Measurements from ENCODE around the gene OPCML.

OPCML gene

DNA sequence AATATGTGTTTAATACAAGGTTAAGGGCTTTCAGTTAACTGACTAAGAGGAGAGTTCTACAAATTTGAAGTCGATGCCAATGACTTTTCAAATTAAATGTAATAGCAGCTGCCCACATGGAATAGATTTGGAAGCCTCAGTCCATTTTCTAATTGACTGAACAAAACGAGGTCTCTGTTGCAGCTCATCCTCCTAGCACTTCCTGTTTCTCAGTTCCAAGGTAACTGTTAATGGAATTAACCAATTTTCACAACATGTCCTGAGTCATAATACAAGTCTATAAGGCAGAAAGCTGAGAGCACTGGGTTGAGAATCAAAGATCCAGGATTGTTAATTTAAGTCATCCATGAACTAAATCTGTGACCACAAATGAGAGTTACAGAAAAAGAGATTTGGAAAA, 177.2 kb downstream of the OPCML start:
- Mint-ChIP-seq H3K4me1 (ENCODE audit: low read depth) (no peaks in the 10 kb centered on the region), H3K36me3 (ENCODE audit: low read depth) (no peaks in the 10 kb centered on the region), H3K27me3 (ENCODE audit: low read depth) (no peaks in the 10 kb centered on the region), H3K9me3 (peaks cover 12% of the 10 kb centered on the region), H3K4me3 (no peak overlapping the region), H3K27ac (no peak overlapping the region)

DNA sequence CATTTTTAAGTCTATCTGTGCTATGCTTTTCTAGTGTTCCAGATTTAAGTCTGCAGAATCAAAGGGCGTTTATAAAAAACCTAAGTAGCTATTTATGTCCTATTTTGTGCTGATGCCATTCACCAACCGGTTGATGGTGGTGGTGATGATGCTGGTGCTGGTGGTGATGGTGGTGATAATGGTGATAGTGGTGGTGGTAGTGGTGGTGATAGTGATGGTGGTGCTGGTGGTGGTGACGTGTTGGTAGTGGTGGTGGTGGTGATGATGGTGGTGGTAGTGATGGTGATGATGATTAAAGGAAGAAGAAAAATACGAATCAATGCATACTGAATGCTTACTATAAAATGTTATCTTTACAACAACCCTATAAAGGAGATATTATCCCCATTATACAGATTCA, 178.2 kb downstream of the OPCML start:
- Mint-ChIP-seq H3K36me3 (ENCODE audit: low read depth) (no peaks in the 10 kb centered on the region), H3K9me3 (peaks cover 6% of the 10 kb centered on the region), H3K4me1 (ENCODE audit: low read depth) (no peaks in the 10 kb centered on the region), H3K27me3 (ENCODE audit: low read depth) (no peaks in the 10 kb centered on the region), H3K4me3 (no peak overlapping the region), H3K27ac (no peak overlapping the region)

- Mint-ChIP-seq H3K27ac (no peak overlapping the region), H3K36me3 (ENCODE audit: low read depth) (no peaks in the 10 kb centered on the region), H3K27me3 (ENCODE audit: low read depth) (no peaks in the 10 kb centered on the region), H3K9me3 (peaks cover 6% of the 10 kb centered on the region), H3K4me3 (no peak overlapping the region), H3K4me1 (ENCODE audit: low read depth) (no peaks in the 10 kb centered on the region)
Measured at GRCh38 chr11:133350045-133350444, 182.3 kb downstream of the OPCML start.

- Mint-ChIP-seq H3K36me3 (ENCODE audit: low read depth) (no peaks in the 10 kb centered on the region), H3K27ac (no peak overlapping the region), H3K27me3 (ENCODE audit: low read depth) (no peaks in the 10 kb centered on the region), H3K4me3 (no peak overlapping the region), H3K9me3 (no peaks in the 10 kb centered on the region), H3K4me1 (ENCODE audit: low read depth) (no peaks in the 10 kb centered on the region)
Measured at GRCh38 chr11:133347988-133348387, 184.3 kb downstream of the OPCML start.

- Mint-ChIP-seq H3K4me3 (no peak overlapping the region), H3K36me3 (ENCODE audit: low read depth) (no peaks in the 10 kb centered on the region), H3K9me3 (no peaks in the 10 kb centered on the region), H3K27ac (no peak overlapping the region), H3K4me1 (ENCODE audit: low read depth) (no peaks in the 10 kb centered on the region), H3K27me3 (ENCODE audit: low read depth) (no peaks in the 10 kb centered on the region)
Measured at GRCh38 chr11:133346137-133346536, 186.2 kb downstream of the OPCML start.

DNA sequence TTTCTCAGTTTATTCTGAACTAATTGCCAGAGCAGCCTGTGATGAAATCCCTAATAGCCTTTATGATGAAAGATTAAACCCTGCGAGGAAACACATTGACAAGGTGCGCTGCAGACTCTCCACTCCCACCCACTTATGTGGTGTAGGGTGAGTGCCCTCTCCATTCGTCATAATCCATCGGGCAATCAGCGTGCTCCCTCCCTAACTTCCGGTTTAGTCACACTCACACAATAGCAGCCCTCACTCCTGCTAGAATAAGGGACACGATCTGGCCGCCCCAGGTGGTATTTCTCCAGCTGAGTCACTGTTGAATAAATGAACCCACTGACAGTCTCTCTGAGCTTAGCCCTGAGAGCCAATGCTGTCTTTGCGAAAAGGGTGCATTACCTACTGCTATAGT, 188.3 kb downstream of the OPCML start:
- Mint-ChIP-seq H3K9me3 (no peaks in the 10 kb centered on the region), H3K36me3 (ENCODE audit: low read depth) (no peaks in the 10 kb centered on the region), H3K27ac (no peak overlapping the region), H3K27me3 (ENCODE audit: low read depth) (no peaks in the 10 kb centered on the region), H3K4me1 (ENCODE audit: low read depth) (no peaks in the 10 kb centered on the region), H3K4me3 (no peak overlapping the region)

DNA sequence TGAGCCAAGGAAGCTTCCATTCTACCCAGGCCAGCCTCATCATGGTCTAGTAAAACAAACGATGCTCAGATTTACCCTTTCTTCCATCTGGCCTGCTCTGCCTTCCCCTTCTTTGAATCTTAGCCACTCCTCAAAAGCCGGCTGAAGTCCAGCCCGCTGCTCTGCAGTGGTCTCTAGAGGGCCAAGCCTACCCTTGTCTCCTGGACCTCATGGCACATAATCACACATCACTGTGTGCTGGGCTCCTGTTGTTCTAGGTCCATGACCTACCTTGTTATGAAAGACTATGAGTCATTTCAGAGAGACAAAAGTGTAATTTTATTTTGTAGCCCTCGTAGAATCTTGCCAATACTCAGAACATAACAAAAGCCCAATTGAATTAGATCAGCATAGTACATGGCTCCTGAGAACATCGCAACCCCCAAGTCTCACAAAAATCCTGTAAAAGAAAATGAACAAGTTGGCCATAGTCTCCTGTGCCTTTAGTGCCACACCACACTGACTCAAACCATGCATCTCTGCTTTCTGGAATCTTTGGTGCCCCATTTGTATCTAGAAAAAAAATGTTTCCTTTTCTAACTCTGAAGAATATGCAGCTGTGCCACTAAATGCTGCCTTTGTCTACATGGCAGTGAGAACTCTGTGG, 192.7 kb downstream of the OPCML start:
- Mint-ChIP-seq H3K4me3 (no peak overlapping the region), H3K36me3 (ENCODE audit: low read depth) (no peaks in the 10 kb centered on the region), H3K9me3 (no peaks in the 10 kb centered on the region), H3K27me3 (ENCODE audit: low read depth) (no peaks in the 10 kb centered on the region), H3K27ac (no peak overlapping the region), H3K4me1 (ENCODE audit: low read depth) (no peaks in the 10 kb centered on the region)

DNA sequence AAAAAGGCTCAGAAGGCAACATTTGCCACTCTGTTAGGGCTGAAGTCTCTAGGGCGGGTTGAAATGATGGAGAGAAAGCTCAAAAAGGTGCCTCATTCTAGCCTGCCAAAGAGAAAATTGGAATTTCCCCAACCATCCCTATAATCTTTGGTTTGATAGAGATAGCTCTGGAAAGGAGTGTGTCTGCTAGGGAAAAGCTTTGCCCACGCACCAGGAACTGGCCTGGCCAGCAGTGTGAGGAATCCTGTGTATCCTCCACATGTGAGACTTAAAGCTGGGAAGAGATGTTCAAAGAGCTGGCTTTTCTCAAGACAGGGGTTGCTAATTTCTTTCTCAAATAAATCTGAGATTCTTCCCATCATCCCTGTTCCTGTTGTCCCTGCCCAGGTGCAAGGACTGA, 193.7 kb downstream of the OPCML start:
- Mint-ChIP-seq H3K27me3 (ENCODE audit: low read depth) (no peaks in the 10 kb centered on the region), H3K9me3 (no peaks in the 10 kb centered on the region), H3K36me3 (ENCODE audit: low read depth) (no peaks in the 10 kb centered on the region), H3K4me3 (no peak overlapping the region), H3K27ac (no peak overlapping the region), H3K4me1 (ENCODE audit: low read depth) (no peaks in the 10 kb centered on the region)

GRCh38 chr11:133337951-133338418, 194.3 kb downstream of the OPCML start:
- Mint-ChIP-seq H3K4me3 (no peak overlapping the region), H3K4me1 (ENCODE audit: low read depth) (no peaks in the 10 kb centered on the region), H3K27me3 (ENCODE audit: low read depth) (no peaks in the 10 kb centered on the region), H3K27ac (no peak overlapping the region), H3K36me3 (ENCODE audit: low read depth) (no peaks in the 10 kb centered on the region), H3K9me3 (no peaks in the 10 kb centered on the region)

DNA sequence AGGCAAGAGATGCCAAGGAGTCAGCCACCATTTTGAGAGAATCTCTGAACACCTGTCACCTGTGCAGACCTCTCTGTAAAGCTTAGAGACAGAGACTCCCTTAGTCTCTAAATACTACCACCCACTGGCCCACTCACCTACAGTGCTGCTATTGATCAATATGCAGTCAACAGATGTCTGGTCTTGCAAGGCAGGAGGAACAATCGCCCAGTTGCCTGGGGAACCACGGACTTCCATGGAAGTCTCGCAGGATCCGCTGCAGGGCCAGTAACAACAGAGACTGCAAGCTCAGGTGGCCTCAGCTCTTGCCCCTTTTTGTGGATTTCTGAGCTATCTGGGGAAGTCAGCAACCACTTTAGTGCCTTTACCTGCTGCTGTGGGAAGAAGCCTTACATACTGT, 195.1 kb downstream of the OPCML start:
- no peak overlapping the region for H3K27ac Mint-ChIP-seq
- H3K4me1 Mint-ChIP-seq (ENCODE audit: low read depth): no peaks in the 10 kb centered on the region
- no peaks in the 10 kb centered on the region for H3K9me3 Mint-ChIP-seq
- no peaks in the 10 kb centered on the region for H3K27me3 Mint-ChIP-seq (ENCODE audit: low read depth)
- H3K4me3 Mint-ChIP-seq: no peak overlapping the region
- no peaks in the 10 kb centered on the region for H3K36me3 Mint-ChIP-seq (ENCODE audit: low read depth)

DNA sequence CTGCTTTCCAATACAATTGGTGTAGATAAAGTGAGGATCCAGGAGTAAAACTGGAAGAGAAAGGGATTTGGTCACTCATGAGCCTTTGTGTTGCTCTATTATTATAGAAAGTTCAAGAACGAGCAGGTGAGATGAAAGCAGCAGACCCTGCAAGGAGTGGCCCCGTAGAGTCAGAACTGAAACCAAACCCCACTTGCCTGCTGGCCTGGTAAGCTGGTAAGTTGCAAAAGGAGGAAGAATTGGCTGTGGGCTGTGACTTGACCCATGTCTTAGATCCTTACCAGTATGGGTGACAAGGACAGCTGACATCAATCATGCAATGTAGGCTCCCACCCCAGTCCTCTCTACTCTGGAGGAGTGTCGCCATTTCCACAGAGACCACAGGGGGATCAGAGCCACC, 201.3 kb downstream of the OPCML start:
- Mint-ChIP-seq H3K27me3 (ENCODE audit: low read depth) (no peaks in the 10 kb centered on the region), H3K9me3 (no peaks in the 10 kb centered on the region), H3K4me3 (no peak overlapping the region), H3K36me3 (ENCODE audit: low read depth) (no peaks in the 10 kb centered on the region), H3K4me1 (ENCODE audit: low read depth) (no peaks in the 10 kb centered on the region), H3K27ac (no peak overlapping the region)

- H3K4me1 Mint-ChIP-seq (ENCODE audit: low read depth): no peaks in the 10 kb centered on the region
- H3K4me3 Mint-ChIP-seq: no peak overlapping the region
- H3K9me3 Mint-ChIP-seq: peaks cover 4% of the 10 kb centered on the region
- H3K27ac Mint-ChIP-seq: no peak overlapping the region
- no peaks in the 10 kb centered on the region for H3K27me3 Mint-ChIP-seq (ENCODE audit: low read depth)
- no peaks in the 10 kb centered on the region for H3K36me3 Mint-ChIP-seq (ENCODE audit: low read depth)
Measured at GRCh38 chr11:133326849-133327248, 205.5 kb downstream of the OPCML start.

DNA sequence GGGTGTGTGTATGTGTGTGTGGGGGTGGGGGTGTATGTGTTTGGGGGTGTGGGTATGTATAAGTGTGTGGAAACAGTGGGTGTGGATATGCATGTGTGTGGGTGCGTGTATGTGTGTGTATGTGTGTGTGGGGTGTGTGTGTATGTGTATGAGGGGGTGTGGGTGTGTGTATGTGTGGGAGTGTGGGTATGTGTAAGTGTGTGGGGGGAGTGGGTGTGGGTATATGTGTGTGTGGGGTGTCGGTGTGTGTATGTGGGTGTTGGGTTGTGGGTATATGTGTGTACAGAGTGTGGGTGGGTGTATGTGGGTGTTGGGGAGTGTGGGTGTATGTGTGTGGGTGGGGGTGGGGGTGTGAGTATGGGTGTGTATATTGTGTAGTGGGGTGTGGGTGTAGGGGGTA, 206.0 kb downstream of the OPCML start:
- H3K9me3 Mint-ChIP-seq: peaks cover 4% of the 10 kb centered on the region
- H3K4me3 Mint-ChIP-seq: no peak overlapping the region
- H3K27ac Mint-ChIP-seq: no peak overlapping the region
- H3K36me3 Mint-ChIP-seq (ENCODE audit: low read depth): no peaks in the 10 kb centered on the region
- H3K4me1 Mint-ChIP-seq (ENCODE audit: low read depth): no peaks in the 10 kb centered on the region
- H3K27me3 Mint-ChIP-seq (ENCODE audit: low read depth): no peaks in the 10 kb centered on the region

DNA sequence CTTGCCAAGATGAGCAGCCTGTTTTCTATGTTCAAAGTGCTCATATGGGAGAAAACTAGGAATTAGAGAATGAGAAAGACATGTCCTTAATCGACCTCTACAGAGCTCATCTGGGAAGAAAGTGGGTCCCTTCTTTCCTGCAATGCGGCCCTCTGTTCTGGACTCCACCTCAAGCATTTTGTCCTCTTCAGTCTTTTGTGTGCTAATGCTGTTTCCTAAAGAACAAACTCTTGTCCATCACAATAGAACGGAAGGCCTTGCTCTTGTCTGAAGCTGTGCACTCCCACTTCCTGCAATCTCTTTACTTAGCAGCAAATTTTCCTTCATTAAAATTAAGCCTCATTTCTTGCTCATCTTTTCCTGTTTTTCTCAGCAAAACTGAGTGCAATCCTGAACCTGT, 206.6 kb downstream of the OPCML start:
- Mint-ChIP-seq H3K4me3 (no peak overlapping the region), H3K9me3 (peaks cover 4% of the 10 kb centered on the region), H3K27me3 (ENCODE audit: low read depth) (no peaks in the 10 kb centered on the region), H3K36me3 (ENCODE audit: low read depth) (no peaks in the 10 kb centered on the region), H3K4me1 (ENCODE audit: low read depth) (no peaks in the 10 kb centered on the region), H3K27ac (no peak overlapping the region)

GRCh38 chr11:133323354-133323753, 208.9 kb downstream of the OPCML start:
- peaks cover 4% of the 10 kb centered on the region for H3K9me3 Mint-ChIP-seq
- H3K27me3 Mint-ChIP-seq (ENCODE audit: low read depth): no peaks in the 10 kb centered on the region
- no peak overlapping the region for H3K4me3 Mint-ChIP-seq
- no peak overlapping the region for H3K27ac Mint-ChIP-seq
- H3K36me3 Mint-ChIP-seq (ENCODE audit: low read depth): no peaks in the 10 kb centered on the region
- no peaks in the 10 kb centered on the region for H3K4me1 Mint-ChIP-seq (ENCODE audit: low read depth)

DNA sequence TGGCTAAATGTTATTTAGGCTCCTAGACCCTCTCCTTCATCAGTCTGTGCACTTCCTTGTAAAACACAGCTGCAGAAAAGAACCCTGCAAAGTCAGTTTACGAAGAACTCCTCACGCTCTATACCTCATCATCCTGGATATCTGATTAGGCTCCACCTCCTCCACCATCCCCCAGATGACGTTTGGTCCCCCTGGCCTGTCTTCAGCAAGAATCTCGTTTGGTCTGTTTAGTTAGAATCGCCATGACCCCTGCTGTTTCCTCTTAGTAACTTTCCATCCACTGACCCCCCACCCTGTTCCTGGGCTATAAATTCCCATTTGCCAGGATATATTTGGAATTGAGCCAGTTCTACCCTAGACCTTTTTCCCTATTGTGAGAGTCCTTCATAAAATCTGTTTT, 214.1 kb downstream of the OPCML start:
- H3K36me3 Mint-ChIP-seq (ENCODE audit: low read depth): no peaks in the 10 kb centered on the region
- H3K27ac Mint-ChIP-seq: no peak overlapping the region
- no peaks in the 10 kb centered on the region for H3K9me3 Mint-ChIP-seq
- no peaks in the 10 kb centered on the region for H3K27me3 Mint-ChIP-seq (ENCODE audit: low read depth)
- no peak overlapping the region for H3K4me3 Mint-ChIP-seq
- H3K4me1 Mint-ChIP-seq (ENCODE audit: low read depth): no peaks in the 10 kb centered on the region

Measured in T-helper 1 cell treated with Interleukin-12 subunit alpha and Interleukin-12 subunit beta and Interleukin-4 antibody, amounts not matched to agents 30 μg/mL and 1 μg/mL, for 36 hours (primary cell).